H1 (cell line): ENCODE data around the gene PIK3R5. TPM values are rescaled to one million over a fixed set of nuclear protein-coding genes. Genes with fewer than 3 reads are reported as not detected.
A peak's percentile ranks its signal among the peaks of the same experiment; 100 is the strongest.

ENCODE experiments used
- CTCF ChIP-seq, 3 experiments: IDR thresholded peaks; 1 replicate in 2 of 3; 2 replicates in 1 of 3; pipeline versions ENCODE4 v1.5.1 to v1.6.1; 2011; ENCODE audit warnings: low read length in 3 of 3, mild to moderate bottlenecking in 3 of 3, inconsistent platforms in 2 of 3, low read depth in 1 of 3, moderate library complexity in 1 of 3; ENCODE audit not compliant: insufficient read depth in 1 of 3; ENCODE audit errors: control extremely low read depth in 1 of 3
- E2F6 ChIP-seq: IDR thresholded peaks from 2 replicates; pipeline ENCODE4 v1.6.1; 2012; ENCODE audit warnings: inconsistent platforms
- EGR1 ChIP-seq: IDR thresholded peaks from 2 replicates; pipeline ENCODE4 v1.6.1; 2011; ENCODE audit warnings: low read depth, low read length, borderline replicate concordance
- KDM5A ChIP-seq: fragments of 200-600 bp; IDR thresholded peaks from 2 replicates; pipeline ENCODE4 v1.7.1; 2012; ENCODE audit warnings: mild to moderate bottlenecking, low read length, inconsistent platforms, mixed read lengths
- MAX ChIP-seq: IDR thresholded peaks from 2 replicates; pipeline ENCODE4 v1.6.1; 2012; ENCODE audit warnings: inconsistent platforms
- RAD21 ChIP-seq, 2 experiments: IDR thresholded peaks in 1 of 2; conservative IDR thresholded peaks in 1 of 2; 2 replicates each; pipeline ENCODE4 v1.6.1; 2011; ENCODE audit warnings: low read depth in 2 of 2, low read length in 2 of 2, improper control_type of control experiment in 1 of 2, inconsistent platforms in 1 of 2, mild to moderate bottlenecking in 1 of 2, moderate library complexity in 1 of 2
- SIN3A ChIP-seq, 2 experiments: IDR thresholded peaks in 1 of 2; conservative IDR thresholded peaks in 1 of 2; 2 replicates each; pipeline ENCODE4 v1.6.1; 2011 to 2012; ENCODE audit warnings: low read length in 2 of 2, improper control_type of control experiment in 1 of 2, low read depth in 1 of 2, mild to moderate bottlenecking in 1 of 2
- SP1 ChIP-seq: IDR thresholded peaks from 2 replicates; pipeline ENCODE4 v1.6.1; 2011; ENCODE audit warnings: low read depth, low read length
- SRF ChIP-seq: IDR thresholded peaks from 2 replicates; pipeline ENCODE4 v1.6.1; 2011; ENCODE audit warnings: mild to moderate bottlenecking, low read depth, low read length, moderate library complexity
- TAF7 ChIP-seq: optimal IDR thresholded peaks from 2 replicates; pipeline ENCODE3; 2011; ENCODE audit warnings: low read depth, mild to moderate bottlenecking, inconsistent platforms, low read length, moderate library complexity, borderline replicate concordance
- TCF12 ChIP-seq: IDR thresholded peaks from 2 replicates; pipeline ENCODE4 v1.6.1; 2011; ENCODE audit warnings: low read depth, mild to moderate bottlenecking, low read length
- polyA plus RNA-seq, 7 experiments: library from polyadenylated mRNA; depleted of rRNA in 3 of 7; stranded (reverse) in 5 of 7; unstranded in 2 of 7; fragments of >200 nt in 5 of 7; fragments of 200-250 nt in 2 of 7; gene quantifications; 1 replicate in 5 of 7; 2 replicates in 1 of 7; 4 replicates in 1 of 7; pipeline versions ENCODE4 v1.2.1 to v1.2.3, GENCODE V29; 2011 to 2013; ENCODE audit warnings: missing spikeins in 2 of 7, mixed read lengths in 2 of 7
- total RNA-seq: library from RNA; stranded (reverse); fragmentation: NEBNext Ultra II Directional; extraction: Animal tissue kit (Norgen Biotek cat#: 25700); gene quantifications from 2 replicates; pipeline ENCODE4 v1.2.1, GENCODE V29; 2021

Gene PIK3R5
- total and polyA plus RNA-seq, 2 of the 8 experiments (the other 6 are each of a cell fraction or from before 2014, with no cell fraction given), result 2.7 to 4.3 TPM

- no peak for TF ChIP-seq KDM5A
- peak in 1 of 2 experiments; percentile 13; a peak in 1 of 4 replicates for TF ChIP-seq RAD21 (IDR thresholded peaks at IDR 0.05 in 1 of 2, conservative IDR thresholded peaks at IDR 0.05 in 1 of 2; ENCODE audit: low read depth in 2 of 2, low read length in 2 of 2)
- no peak for TF ChIP-seq SRF
- peak; percentile 37; the same call in 1 of the 2 replicates for TF ChIP-seq E2F6
- TF ChIP-seq SP1, result no peak
- TF ChIP-seq CTCF (IDR thresholded peaks at IDR 0.05; ENCODE audit: control extremely low read depth in 1 of 3, insufficient read depth in 1 of 3, low read depth in 1 of 3, low read length in 3 of 3), result peak in 2 of 3 experiments; percentile 5 to 15; a peak in 1 of 4 replicates
- TF ChIP-seq MAX, result peak; percentile 72
- TF ChIP-seq TCF12, result peak; percentile 64; the same call in 1 of the 2 replicates
- TF ChIP-seq EGR1, result 0 out of 2 replicates have a peak, but pooled peaks have one; percentile 8
- 0 out of 4 replicates have a peak, but pooled peaks of 1 of the 2 experiments have one; percentile 31 for TF ChIP-seq SIN3A (conservative IDR thresholded peaks at IDR 0.05 in 1 of 2, IDR thresholded peaks at IDR 0.05 in 1 of 2; ENCODE audit: low read depth in 1 of 2, low read length in 2 of 2)
- TF ChIP-seq TAF7, result peak; percentile 17
These were observed at the start of gene PIK3R5 (continued) for GRCh38 chr17:8965394-8966168.
